Measurements from ENCODE around the gene LIMK1. TPM values are rescaled to one million over a fixed set of nuclear protein-coding genes. Genes with fewer than 3 reads are reported as not detected.
"Not testable (repeated sequence)": the region's sequence is repeated elsewhere in the genome, so short reads cannot be mapped to it uniquely, and the experiment has no call there.

The LIMK1 gene
- 10 to 100 TPM in 1 of 3 donors, 1 to 10 TPM in 2; 4.5 to 13.2 (median 6.2) TPM for polyA plus RNA-seq

DNA sequence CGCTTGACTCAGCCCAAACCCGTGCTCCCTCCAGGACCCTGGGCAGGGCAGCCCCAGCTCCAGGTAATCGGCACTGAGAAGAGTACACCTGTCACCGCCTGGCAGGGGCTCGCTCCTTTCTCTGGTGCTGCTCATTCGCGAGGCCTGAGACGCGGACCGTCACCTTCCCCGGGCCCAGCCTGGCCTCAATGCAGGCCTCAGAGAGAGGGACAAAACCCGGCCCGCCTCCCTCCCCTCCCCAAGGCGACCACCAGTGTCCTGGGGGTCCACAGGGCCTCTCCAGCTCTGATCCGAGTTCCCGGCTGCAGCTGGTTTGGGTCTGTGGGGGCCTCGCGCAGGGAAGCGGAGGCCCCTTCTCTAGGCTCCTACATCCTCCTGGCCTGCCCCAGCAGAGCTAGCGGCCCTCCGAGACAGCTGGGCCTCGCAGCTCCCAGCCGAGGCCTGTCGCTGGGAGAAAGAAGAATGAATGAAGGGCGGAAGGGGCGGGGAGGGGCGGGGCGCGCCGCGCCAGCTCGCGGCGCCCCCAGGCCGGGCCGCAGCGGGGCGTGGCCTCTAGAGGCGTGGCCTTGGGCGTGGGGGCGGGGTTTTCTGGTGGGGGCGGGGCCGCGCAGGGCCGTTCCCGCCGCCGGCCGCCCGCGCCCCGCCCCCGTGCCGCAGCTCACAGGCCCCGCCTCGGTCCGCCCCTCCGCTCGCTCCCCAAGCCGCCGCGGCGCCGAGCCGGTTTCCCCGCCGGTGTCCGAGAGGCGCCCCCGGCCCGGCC is at the start of gene LIMK1:
Gene LIMK1 (plus strand): TSS at position 688 of the 760 bp plus-strand sequence. CDS start 187 bp downstream, outside the sequence.
- H3K27ac ChIP-seq (ENCODE audit: low read depth, low read length): no peak within 1 kb of the TSS
- WGBS, 3 donors: 11 to 17% (median 17%) methylated on average over 30 to 67 of the region's 71 CpGs

- WGBS, 3 donors: 62 to 76% (median 72%) methylated on average over 8 of the region's 8 CpGs
- H3K27ac ChIP-seq (ENCODE audit: low read depth, low read length): no peak overlapping the region
Measured at GRCh38 chr7:74037609-74038008, 46.0 kb upstream of the LIMK1 start.

- WGBS, 3 donors: 68 to 72% (median 69%) methylated on average over 16 of the region's 16 CpGs
- H3K27ac ChIP-seq (ENCODE audit: low read depth, low read length): no peak overlapping the region
Measured at GRCh38 chr7:74038194-74038961, 45.2 kb upstream of the LIMK1 start.

DNA sequence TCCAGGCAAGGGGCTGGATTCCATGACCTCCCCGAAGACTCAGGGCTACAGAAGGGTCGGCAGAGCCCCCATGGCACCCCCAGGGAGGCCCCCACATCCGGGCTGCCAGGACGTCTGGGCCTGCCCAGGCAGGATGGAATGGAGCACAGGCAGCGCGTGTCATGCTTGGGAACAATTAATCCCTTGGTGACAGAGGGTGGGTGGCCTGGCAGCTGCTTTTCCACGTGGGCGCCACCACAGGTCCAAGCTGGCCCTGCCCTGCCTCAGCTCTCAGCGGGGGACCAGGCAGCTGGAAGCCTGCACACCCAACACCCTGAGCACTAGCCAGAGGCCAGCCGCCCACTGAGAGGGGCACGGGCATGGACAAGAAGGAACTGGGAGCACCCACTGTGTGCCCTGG is 44.3 kb upstream of the LIMK1 start:
- H3K27ac ChIP-seq (ENCODE audit: low read depth, low read length): no peak overlapping the region
- 61 to 81% (median 77%) methylated on average over 11 of the region's 11 CpGs for WGBS, 3 donors

- 68 to 87% (median 79%) methylated on average over 13 of the region's 13 CpGs for WGBS, 3 donors
- H3K27ac ChIP-seq (ENCODE audit: low read depth, low read length): no peak overlapping the region
Measured at GRCh38 chr7:74040101-74040790, 43.4 kb upstream of the LIMK1 start.

- 88 to 95% (median 91%) methylated on average over 12 of the region's 12 CpGs for whole genome bisulfite sequencing, 3 donors
- no peak overlapping the region for H3K27ac ChIP-seq (ENCODE audit: low read depth, low read length)
Measured at GRCh38 chr7:74040791-74041520, 42.6 kb upstream of the LIMK1 start.

- no peak overlapping the region for H3K27ac ChIP-seq (ENCODE audit: low read depth, low read length)
- WGBS, 3 donors: 35 to 79% (median 75%) methylated on average over 24 of the region's 24 CpGs
Measured at GRCh38 chr7:74042746-74043522, 40.7 kb upstream of the LIMK1 start.

DNA sequence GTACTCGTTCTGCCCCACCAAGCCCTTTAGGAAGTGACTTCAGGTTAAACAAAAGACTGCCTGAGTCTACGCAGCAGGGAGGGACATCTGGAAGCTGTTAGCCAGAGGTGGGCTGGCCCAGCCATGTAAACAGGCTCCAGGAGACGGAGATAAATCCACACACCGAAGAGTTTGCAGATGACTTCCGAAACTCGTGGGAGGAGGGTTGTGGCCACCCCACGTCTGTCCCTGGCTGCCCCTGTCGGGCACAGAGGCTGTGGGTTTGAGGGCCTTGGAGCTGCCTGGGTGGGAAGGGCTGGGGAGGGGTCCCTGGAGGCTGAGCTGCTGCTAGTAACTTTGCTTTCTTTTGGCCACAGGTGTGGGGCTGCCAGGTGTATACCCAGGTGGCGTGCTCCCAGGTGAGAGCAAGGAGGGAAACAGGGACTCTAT is 40.1 kb upstream of the LIMK1 start:
- H3K27ac ChIP-seq (ENCODE audit: low read depth, low read length): no peak overlapping the region

GRCh38 chr7:74044366-74045350 is 38.9 kb upstream of the LIMK1 start:
- no peak overlapping the region for H3K27ac ChIP-seq (ENCODE audit: low read depth, low read length)
- 79 to 87% (median 84%) methylated on average over 19 to 20 of the region's 20 CpGs for WGBS, 3 donors

More for the DNA sequence above, 40.1 kb upstream of the LIMK1 start:
- 40 to 81% (median 79%) methylated on average over 9 of the region's 9 CpGs for WGBS, 3 donors

- 96 to 97% (median 97%) methylated on average over 7 of the region's 7 CpGs for WGBS, 3 donors
- H3K27ac ChIP-seq (ENCODE audit: low read depth, low read length): not testable (repeated sequence)
Measured at GRCh38 chr7:74046581-74046980, 37.0 kb upstream of the LIMK1 start.

DNA sequence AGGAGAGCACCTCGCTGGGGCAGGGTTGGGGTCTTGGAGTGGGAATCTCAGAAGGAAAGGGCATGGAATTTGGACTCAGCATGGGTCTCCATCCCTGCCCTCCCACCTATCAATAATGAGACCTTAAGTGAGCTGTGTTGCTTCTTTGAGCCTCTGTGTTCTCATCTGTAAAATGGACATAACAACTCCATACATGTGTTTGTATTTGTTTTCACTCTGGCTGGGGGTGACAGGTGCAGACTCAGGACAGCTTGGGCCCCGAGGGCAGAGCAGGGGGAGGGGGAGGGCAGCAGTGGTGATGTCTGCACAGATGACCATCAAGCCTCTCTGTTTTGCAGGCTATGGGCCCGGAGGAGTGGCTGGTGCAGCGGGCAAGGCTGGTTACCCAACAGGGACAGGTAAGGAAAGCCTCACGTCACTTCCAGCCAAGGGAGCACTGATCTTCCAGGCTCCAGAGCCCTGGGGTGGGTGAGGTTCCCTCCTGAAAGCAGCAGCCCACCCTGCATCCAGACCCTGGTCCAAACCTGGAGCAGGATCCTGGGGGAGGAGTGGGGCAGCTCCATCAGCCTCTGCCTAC is 35.7 kb upstream of the LIMK1 start:
- WGBS, 3 donors: 83 to 90% (median 90%) methylated on average over 5 of the region's 5 CpGs
- H3K27ac ChIP-seq (ENCODE audit: low read depth, low read length): no peak overlapping the region

DNA sequence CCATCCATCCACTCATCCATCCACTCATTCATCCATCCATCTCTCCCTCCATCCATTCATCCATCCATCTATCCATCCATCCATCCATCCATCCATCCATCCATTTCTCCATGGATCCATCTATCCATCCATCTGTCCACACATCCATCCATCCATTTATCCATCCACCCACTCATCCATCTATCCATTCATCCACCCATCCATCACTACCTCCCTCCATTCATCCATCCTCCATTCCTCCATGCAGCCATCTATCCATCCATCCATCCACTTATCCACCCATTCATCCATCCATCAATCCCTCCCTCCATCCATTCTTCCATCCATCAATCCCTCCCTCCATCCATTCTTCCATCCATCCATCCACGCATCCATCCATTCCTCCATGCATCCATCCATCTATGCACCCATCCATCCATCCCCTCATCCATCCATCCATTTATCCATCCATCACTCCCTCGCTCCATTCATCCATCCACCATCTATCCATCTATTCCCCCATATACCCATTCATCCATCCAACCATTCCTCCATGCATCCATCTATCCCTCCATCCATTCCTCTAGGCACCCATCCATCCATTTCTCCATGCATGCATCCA is 34.5 kb upstream of the LIMK1 start:
- H3K27ac ChIP-seq (ENCODE audit: low read depth, low read length): no peak overlapping the region
- 98 to 100% (median 98%) methylated on average over 2 of the region's 2 CpGs for WGBS, 3 donors

GRCh38 chr7:74049997-74050798 is 33.4 kb upstream of the LIMK1 start:
- H3K27ac ChIP-seq (ENCODE audit: low read depth, low read length): no peak overlapping the region
- WGBS, 3 donors: 79 to 94% (median 88%) methylated on average over 3 of the region's 3 CpGs

DNA sequence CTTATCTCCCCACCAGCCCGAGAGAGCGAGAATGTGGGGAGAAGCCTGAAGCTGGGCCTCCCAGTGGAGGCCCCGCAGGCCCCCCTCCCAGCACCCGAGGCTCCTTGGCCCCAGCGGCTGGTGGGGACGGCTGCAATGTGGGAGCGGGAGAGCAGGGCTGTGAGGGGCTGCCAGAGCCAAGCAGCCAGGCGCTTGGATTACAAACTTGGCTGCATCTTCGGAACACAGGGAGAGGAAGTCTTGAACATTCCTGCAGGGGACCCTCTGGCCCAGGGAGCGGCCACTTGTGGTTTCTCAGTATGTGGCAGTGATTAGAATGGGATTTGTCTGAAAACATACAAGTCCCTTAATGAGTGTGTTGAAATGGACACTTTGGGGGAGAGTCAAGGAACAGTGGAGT is 32.4 kb upstream of the LIMK1 start:
- WGBS, 3 donors: 70 to 83% (median 71%) methylated on average over 10 of the region's 10 CpGs
- no peak overlapping the region for H3K27ac ChIP-seq (ENCODE audit: low read depth, low read length)
